GM12892 (cell line): ENCODE results near the gene KRTAP21-3.

ENCODE experiments used
- DNase-seq: peaks from one replicate; pipeline ENCODE4 v3.0.0; 2011; ENCODE audit not compliant: insufficient read length
- FAIRE-seq: peaks from 2 replicates; lab custom pipeline; 2011; peaks lifted over from hg19 to GRCh38; lab: Jason Lieb, UNC
- POLR2A ChIP-seq: IDR thresholded peaks from 2 replicates; pipeline ENCODE4 v1.6.1; 2011; ENCODE audit warnings: low read depth, low read length, control low read depth
- POLR2AphosphoS5 ChIP-seq: IDR thresholded peaks from 2 replicates; pipeline ENCODE4 v1.6.1; 2011; ENCODE audit warnings: low read depth, low read length, control low read depth
- TAF1 ChIP-seq: IDR thresholded peaks from 2 replicates; pipeline ENCODE4 v1.6.1; 2011; ENCODE audit warnings: low read depth, mild to moderate bottlenecking, control low read depth, low read length, borderline replicate concordance

The KRTAP21-3 gene

GRCh38 chr21:30710499-30710898 is 8.1 kb downstream of the KRTAP21-3 start:
- FAIRE-seq = no peak
- TF ChIP-seq TAF1 (no peak), POLR2AphosphoS5 (no peak), POLR2A (no peak)
- DNase-seq = no peak

GRCh38 chr21:30707409-30707808 is 11.2 kb downstream of the KRTAP21-3 start:
- FAIRE-seq (no peak), DNase-seq (no peak)

GRCh38 chr21:30695956-30696355 is 22.6 kb downstream of the KRTAP21-3 start:
- FAIRE-seq (no peak), DNase-seq (no peak)
- no peak for TF ChIP-seq POLR2AphosphoS5
- no peak for TF ChIP-seq POLR2A
- TF ChIP-seq TAF1 = no peak

More at GRCh38 chr21:30707409-30707808, 11.2 kb downstream of the KRTAP21-3 start:
- TF ChIP-seq POLR2AphosphoS5 (no peak), TAF1 (no peak), POLR2A (no peak)

GRCh38 chr21:30689822-30690221 is 28.8 kb downstream of the KRTAP21-3 start:
- FAIRE-seq = no peak
- DNase-seq = no peak
- no peak for TF ChIP-seq TAF1
- TF ChIP-seq POLR2A = no peak
- no peak for TF ChIP-seq POLR2AphosphoS5

DNA sequence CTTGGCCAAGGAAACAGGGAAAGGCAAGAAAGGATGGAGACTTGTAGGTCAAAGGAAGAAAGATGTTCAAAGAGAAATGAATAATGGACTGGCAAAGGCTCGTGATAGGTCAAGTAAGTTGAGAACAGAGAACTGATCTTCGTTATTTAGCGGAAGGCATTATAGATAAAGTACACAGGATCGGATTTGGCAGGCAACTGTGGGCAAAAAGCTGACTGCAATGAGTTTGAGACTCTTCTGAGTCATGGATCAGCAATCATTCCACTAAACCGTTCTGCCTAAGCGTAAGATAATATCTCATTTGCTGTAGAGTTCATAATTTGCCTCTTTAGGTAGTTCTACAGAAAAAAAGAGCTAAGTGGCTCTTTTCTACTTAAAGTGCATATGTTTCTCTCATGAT is 34.1 kb downstream of the KRTAP21-3 start:
- no peak for FAIRE-seq
- TF ChIP-seq TAF1 (no peak), POLR2A (no peak), POLR2AphosphoS5 (no peak)

GRCh38 chr21:30680586-30680985 is 38.0 kb downstream of the KRTAP21-3 start:
- FAIRE-seq (no peak), DNase-seq (no peak)
- TF ChIP-seq POLR2A = no peak
- TF ChIP-seq POLR2AphosphoS5 = no peak
- no peak for TF ChIP-seq TAF1

More for the DNA sequence above, 34.1 kb downstream of the KRTAP21-3 start:
- DNase-seq = no peak

GRCh38 chr21:30676737-30677136 is 41.8 kb downstream of the KRTAP21-3 start:
- no peak for FAIRE-seq
- TF ChIP-seq TAF1 (no peak), POLR2A (no peak), POLR2AphosphoS5 (no peak)
- no peak for DNase-seq

GRCh38 chr21:30674312-30674711 is 44.3 kb downstream of the KRTAP21-3 start:
- FAIRE-seq (no peak), DNase-seq (no peak)
- TF ChIP-seq POLR2AphosphoS5 = no peak
- no peak for TF ChIP-seq POLR2A
- TF ChIP-seq TAF1 = no peak

DNA sequence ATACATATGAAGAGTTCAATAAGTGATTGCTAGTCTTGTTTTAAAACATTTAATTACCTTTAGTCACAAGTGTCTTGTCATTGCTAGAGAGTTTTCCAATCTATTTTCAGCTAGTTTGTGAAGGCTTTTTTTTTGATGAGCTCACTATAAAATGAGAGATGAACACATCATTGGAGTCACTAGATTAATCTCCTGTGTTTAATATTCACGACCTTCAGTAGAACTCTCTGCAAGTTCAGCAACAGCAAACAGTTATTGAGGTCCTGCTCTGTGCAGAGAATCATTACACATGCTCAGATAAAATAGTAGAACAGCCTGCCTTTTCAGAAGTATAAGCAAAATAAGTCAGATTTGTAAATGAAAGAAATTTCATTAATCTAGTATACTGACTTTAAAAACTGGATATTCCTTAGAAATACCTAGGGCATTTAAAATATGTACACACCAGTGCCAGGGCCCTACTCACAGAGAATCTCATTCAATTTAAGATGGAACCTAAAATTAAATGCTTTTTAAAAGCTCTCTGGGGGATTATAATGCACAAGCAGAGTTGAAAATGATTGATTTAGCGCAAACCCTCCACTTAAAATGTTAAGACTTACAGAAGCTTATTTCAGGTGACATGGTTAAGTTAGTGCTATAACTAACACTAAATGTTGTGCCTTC is 45.5 kb downstream of the KRTAP21-3 start:
- no peak for FAIRE-seq
- no peak for TF ChIP-seq POLR2AphosphoS5
- TF ChIP-seq POLR2A = no peak
- TF ChIP-seq TAF1 = no peak
- no peak for DNase-seq

GRCh38 chr21:30668776-30669175 is 49.8 kb downstream of the KRTAP21-3 start:
- DNase-seq (no peak), FAIRE-seq (no peak)
- TF ChIP-seq POLR2AphosphoS5 (no peak), POLR2A (no peak), TAF1 (no peak)
